K562 (cell line): Measurements from ENCODE around the gene NIPAL4. TPM values are rescaled to one million over a fixed set of nuclear protein-coding genes. Genes with fewer than 3 reads are reported as not detected.
A peak's percentile ranks its signal among the peaks of the same experiment; 100 is the strongest.

Experiments used
- ATAC-seq: fragments of 200-7000 bp; cut with Tn5 transposase; 3 replicates; pipeline ENCODE4 v1.9.1; 2020; ENCODE audit warnings: moderate library complexity
- BruUV-seq: library from RNA; stranded (reverse); fragments of 400-500 nt; replicated peaks from 2 replicates; lab custom pipeline; 2021; lab: Mats Ljungman, UMichigan
- CTCF ChIA-PET: fragments of 300-600 bp; formaldehyde crosslinking; extraction: SDS; loops from one replicate; lab custom pipeline; 2021; ENCODE audit warnings: low intra/inter-chr PET ratio; lab: Yijun Ruan, JAX
- POLR2A ChIA-PET: fragments of 300-600, 350-650 bp; sonication (Branson Sonifier 250); formaldehyde crosslinking; extraction: SDS; loops from one replicate; lab custom pipeline; 2021; ENCODE audit warnings: antibody characterized with exemption, inconsistent platforms; lab: Yijun Ruan, JAX
- DNase-seq, 4 experiments: peaks; one replicate each; pipeline versions ENCODE4 v3.0.0 to v3.0.0-alpha.2; 2011 to 2018; ENCODE audit warnings: low spot score in 3 of 4, mixed read lengths in 3 of 4; ENCODE audit errors: extremely low read depth in 1 of 4
- FAIRE-seq: peaks from 2 replicates; lab custom pipeline; 2011; peaks lifted over from hg19 to GRCh38; lab: Jason Lieb, UNC
- H2AFZ ChIP-seq: 2 replicates; pipeline ENCODE4 v1.6.0; 2011; ENCODE audit warnings: low read depth, low read length, control low read depth, inconsistent platforms
- H3K27ac ChIP-seq: fragments of 200-600 bp; 3 replicates; pipeline ENCODE4 v1.8.0; 2011; ENCODE audit warnings: low read depth, mild to moderate bottlenecking, control low read depth, inconsistent platforms, low read length, moderate library complexity, mixed read lengths; ENCODE audit errors: extremely low read depth
- H3K27me3 ChIP-seq, 2 experiments: fragments of 300-600 bp in 1 of 2; 2 replicates in 1 of 2; 3 replicates in 1 of 2; pipeline versions ENCODE4 v1.6.0 to v1.8.0; 2011; ENCODE audit warnings: inconsistent platforms in 2 of 2, low read length in 2 of 2, mild to moderate bottlenecking in 1 of 2, mixed read lengths in 1 of 2, moderate library complexity in 1 of 2; ENCODE audit not compliant: control insufficient read depth in 2 of 2, insufficient read depth in 2 of 2
- H3K36me3 ChIP-seq: fragments of 300-600 bp; 3 replicates; pipeline ENCODE4 v1.8.0; 2011; ENCODE audit warnings: mild to moderate bottlenecking, low read length, inconsistent platforms; ENCODE audit not compliant: control insufficient read depth, insufficient read depth
- H3K4me1 ChIP-seq, 2 experiments: fragments of 200-600 bp in 1 of 2; replicated peaks in 1 of 2; 2 replicates in 1 of 2; 3 replicates in 1 of 2; pipeline versions ENCODE4 v1.5.1 to v1.8.0; 2011; ENCODE audit warnings: inconsistent platforms in 2 of 2, low read length in 2 of 2, mild to moderate bottlenecking in 1 of 2, mixed read lengths in 1 of 2, moderate library complexity in 1 of 2; ENCODE audit not compliant: control insufficient read depth in 2 of 2, insufficient read depth in 2 of 2
- H3K4me2 ChIP-seq: 2 replicates; pipeline ENCODE4 v1.6.1; 2011; ENCODE audit warnings: low read length, control low read depth, inconsistent platforms, mixed read lengths; ENCODE audit not compliant: insufficient read depth
- H3K4me3 ChIP-seq: fragments of 200-600 bp; sonication (generic), shearing (Covaris generic); 2 replicates; pipeline ENCODE4 v1.5.1; 2016; ENCODE audit warnings: control low read depth, inconsistent platforms
- H3K79me2 ChIP-seq: fragments of 200-600 bp; 3 replicates; pipeline ENCODE4 v1.8.0; 2011; ENCODE audit warnings: low read length, inconsistent platforms; ENCODE audit not compliant: control insufficient read depth, insufficient read depth
- H3K9ac ChIP-seq, 2 experiments: 2 replicates each; pipeline versions ENCODE4 v1.6.0 to v1.6.1; 2011; ENCODE audit warnings: low read depth in 2 of 2, low read length in 2 of 2, control low read depth in 1 of 2, inconsistent platforms in 1 of 2, mild to moderate bottlenecking in 1 of 2, mixed read lengths in 1 of 2; ENCODE audit not compliant: insufficient read depth in 1 of 2
- H3K9me1 ChIP-seq: one replicate; pipeline ENCODE4 v1.6.0; 2011; ENCODE audit warnings: inconsistent platforms, mild to moderate bottlenecking, low read length, moderate library complexity; ENCODE audit not compliant: control insufficient read depth, insufficient read depth
- H3K9me3 ChIP-seq: replicated peaks from 2 replicates; pipeline ENCODE4 v1.5.1; 2011; ENCODE audit warnings: low read depth, low read length, inconsistent platforms; ENCODE audit not compliant: control insufficient read depth, insufficient read depth
- H4K20me1 ChIP-seq: replicated peaks from 2 replicates; pipeline ENCODE4 v1.6.1; 2011; ENCODE audit warnings: low read length, inconsistent platforms, mixed read lengths; ENCODE audit not compliant: control insufficient read depth, insufficient read depth
- ATF1 ChIP-seq, 2 experiments: fragments of 450-650 bp in 1 of 2; IDR thresholded peaks; 2 replicates each; pipeline ENCODE4 v1.6.1; 2016; ENCODE audit warnings: missing compliant biosample characterization in 1 of 2, missing genetic modification characterization in 1 of 2
- EWSR1 ChIP-seq: fragments of 450-650 bp; IDR thresholded peaks from 2 replicates; pipeline ENCODE4 v1.6.1; 2018; ENCODE audit warnings: borderline replicate concordance, mild to moderate bottlenecking, low read depth, moderate library complexity; ENCODE audit not compliant: partially characterized antibody
- HDAC2 ChIP-seq: fragments of 450-650 bp; IDR thresholded peaks from 2 replicates; pipeline ENCODE4 v1.6.1; 2016; ENCODE audit warnings: mild to moderate bottlenecking
- KDM1A ChIP-seq, 2 experiments: fragments of 450-650 bp; IDR thresholded peaks; 2 replicates each; pipeline ENCODE4 v1.6.1; 2016; ENCODE audit warnings: mild to moderate bottlenecking in 2 of 2
- KLF13 ChIP-seq: fragments of 450-650 bp; IDR thresholded peaks from 2 replicates; pipeline ENCODE4 v1.6.1; 2016; ENCODE audit warnings: missing genetic modification characterization, low read depth, mild to moderate bottlenecking, missing compliant biosample characterization, moderate library complexity, borderline replicate concordance
- NR2C2 ChIP-seq, 2 experiments: fragments of 200-800 bp in 1 of 2; sonication (Bioruptor generic) in 1 of 2; sonication (generic) in 1 of 2; formaldehyde crosslinking in 1 of 2; IDR thresholded peaks; 2 replicates each; pipeline versions ENCODE4 v1.6.1 to v1.8.0; 2016 to 2022; ENCODE audit warnings: mild to moderate bottlenecking in 1 of 2, missing compliant biosample characterization in 1 of 2, missing genetic modification characterization in 1 of 2, missing genetic modification reagents in 1 of 2
- RBM25 ChIP-seq: fragments of 200-400 bp; formaldehyde crosslinking; IDR thresholded peaks from 2 replicates; pipeline ENCODE4 v1.6.1; 2018; ENCODE audit warnings: low read length, low read depth, moderate library complexity; ENCODE audit not compliant: severe bottlenecking
- ZFP30 ChIP-seq: fragments of 250-450 bp; sonication (Bioruptor Pico); IDR thresholded peaks from 2 replicates; pipeline ENCODE4 v1.8.0; 2022; ENCODE audit warnings: moderate library complexity, mild to moderate bottlenecking, inconsistent platforms, borderline replicate concordance
- ZNF316 ChIP-seq: fragments of 450-650 bp; IDR thresholded peaks from 2 replicates; pipeline ENCODE4 v1.6.1; 2016
- ZNF444 ChIP-seq: fragments of 250-450 bp; sonication (Bioruptor Pico); IDR thresholded peaks from 2 replicates; pipeline ENCODE4 v1.4.0; 2020; ENCODE audit warnings: mild to moderate bottlenecking, moderate library complexity
- ZNF511 ChIP-seq: sonication (generic); formaldehyde crosslinking; IDR thresholded peaks from 2 replicates; pipeline ENCODE4 v1.8.0; 2022; ENCODE audit warnings: mild to moderate bottlenecking, missing genetic modification reagents
- WGBS: fragments of 100-300 bp; shearing (Covaris generic); methylation state at CpG from one replicate; pipeline ENCODE4 v1.1.6; 2016; ENCODE audit warnings: low coverage, mixed read lengths; ENCODE audit not compliant: insufficient coverage; ENCODE audit errors: missing lambda C conversion rate; 5-methylcytosine and 5-hydroxymethylcytosine counted together
- in situ Hi-C: fragments of 300-500 bp; cut with MboI; formaldehyde crosslinking; loops from 4 replicates; pipeline ENCODE4 v1.15.0; 2018; ENCODE audit warnings: inconsistent platforms, mixed read lengths
- intact Hi-C: fragments of 100-400 bp; cut with micrococcal nuclease; formaldehyde crosslinking; loops from 2 replicates; pipeline ENCODE4 v1.14.2; 2022
- polyA plus RNA-seq, 8 experiments: library from polyadenylated mRNA; depleted of rRNA in 4 of 8; stranded (reverse) in 5 of 8; unstranded in 3 of 8; fragments of >200 nt; fragmentation: Nextera tagmentation in 2 of 8; fragmentation: Illumina TruSeq in 1 of 8; extraction: Ambion mirVana in 2 of 8; extraction: Trizol in 1 of 8; gene quantifications; 2 replicates each; pipeline versions ENCODE4 v1.2.1 to v1.2.3, GENCODE V29; 2011 to 2014; ENCODE audit warnings: inconsistent platforms in 1 of 8, missing spikeins in 1 of 8
- total RNA-seq, 7 experiments: library from RNA; depleted of rRNA in 6 of 7; stranded (reverse); fragments of >200 nt in 6 of 7; fragmentation: Illumina TruSeq in 2 of 7; extraction: Trizol in 2 of 7; gene quantifications; 2 replicates each; pipeline versions ENCODE4 v1.2.1 to v1.2.3, GENCODE V29; 2011 to 2021; ENCODE audit warnings: low replicate concordance in 1 of 7
- TF ChIP-seq, protein P1 (sequence below): fragments of 250-450 bp; sonication (Bioruptor Pico); IDR thresholded peaks from 2 replicates; pipeline ENCODE4 v1.9.0; 2021; ENCODE audit warnings: mild to moderate bottlenecking, inconsistent platforms
- TF ChIP-seq, protein P2 (sequence below), 3 experiments: fragments of 200-800 bp in 1 of 3; fragments of 250-450 bp in 1 of 3; fragments of 450-650 bp in 1 of 3; sonication (Bioruptor Pico) in 1 of 3; sonication (Bioruptor generic) in 1 of 3; formaldehyde crosslinking in 1 of 3; IDR thresholded peaks; 2 replicates each; pipeline versions ENCODE4 v1.6.1 to v1.8.0; 2016 to 2022; ENCODE audit warnings: mild to moderate bottlenecking in 2 of 3, missing genetic modification characterization in 2 of 3, missing compliant biosample characterization in 1 of 3, moderate library complexity in 1 of 3
- TF ChIP-seq, protein P3 (sequence below), 2 experiments: fragments of 250-450 bp in 1 of 2; fragments of 450-650 bp in 1 of 2; sonication (Bioruptor Pico) in 1 of 2; IDR thresholded peaks; 2 replicates each; pipeline versions ENCODE4 v1.6.1 to v1.8.0; 2016 to 2021; ENCODE audit warnings: mild to moderate bottlenecking in 2 of 2, moderate library complexity in 2 of 2, missing compliant biosample characterization in 1 of 2, missing genetic modification characterization in 1 of 2

NIPAL4 gene
- total and polyA plus RNA-seq, 9 of the 15 experiments (the other 6 are each of a cell fraction or from before 2014, with no cell fraction given): not detected

DNA sequence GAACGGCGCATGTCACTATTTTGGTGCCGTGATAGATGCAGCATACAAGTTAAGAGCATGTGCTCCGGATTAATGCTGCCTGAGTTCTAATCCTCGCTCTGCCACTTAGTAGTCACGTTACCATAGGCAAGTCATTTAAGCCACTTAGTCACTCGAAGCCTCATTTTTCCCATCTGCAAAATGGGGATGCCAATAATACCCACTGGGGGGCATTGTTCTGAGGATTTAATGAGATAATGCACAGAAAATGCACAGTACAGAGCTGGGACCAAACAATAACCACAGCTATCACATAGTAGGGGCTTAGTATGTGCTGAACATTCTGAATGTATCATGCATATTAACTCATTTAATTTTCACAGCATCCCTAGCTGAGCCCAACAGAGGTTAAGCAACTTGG is 9.1 kb downstream of the NIPAL4 start:
- no peaks in the 10 kb centered on the region for H3K79me2 ChIP-seq
- in situ Hi-C loops (no loop called here), intact Hi-C loops (no loop called here)
- CTCF ChIA-PET: interaction anchor here (0.9 kb wide), 1 partner anchor 275 kb away, joined by 3 read pairs; no protein-coding TSS in a partner anchor
- peak in 1 of 4 experiments; percentile 18 for DNase-seq
- POLR2A ChIA-PET: no interaction called here
- H3K9ac ChIP-seq: no peak overlapping the region
- no peak overlapping the region for H3K27ac ChIP-seq
- H3K9me1 ChIP-seq: no peaks in the 10 kb centered on the region
- ATAC-seq: no peak
- 0 out of 5 replicates have a peak, but pooled peaks cover 0 to 6% of the 10 kb centered on the region in 2 experiments for H3K27me3 ChIP-seq
- H3K36me3 ChIP-seq: no peaks in the 10 kb centered on the region
- BruUV-seq: no TSS peak
- 20% methylated on average over 7 of the region's 7 CpGs for WGBS
- H3K4me2 ChIP-seq: no peak overlapping the region
- H3K4me3 ChIP-seq: no peak overlapping the region
- H3K4me1 ChIP-seq: peaks cover 0 to 5% of the 10 kb centered on the region in 2 experiments; a peak in 2 of 5 replicates
- FAIRE-seq: no peak
- H3K9me3 ChIP-seq: no peaks in the 10 kb centered on the region
- H4K20me1 ChIP-seq: no peaks in the 10 kb centered on the region
- H2AFZ ChIP-seq: no peak overlapping the region
- TF ChIP-seq ATF1 (CRISPR knock-in tag; IDR thresholded peaks at IDR 0.05) (no peak), ATF1 (tag; IDR thresholded peaks at IDR 0.05) (no peak), NR2C2 (CRISPR knock-in tag; IDR thresholded peaks at IDR 0.05) (no peak), NR2C2 (tag; IDR thresholded peaks at IDR 0.05) (no peak), ZNF316 (no peak), ZFP30 (no peak), ZNF444 (CRISPR knock-in tag) (no peak), KLF13 (no peak), KDM1A (IDR thresholded peaks at IDR 0.05) (peak in 1 of 2 experiments; percentile 58; a peak in 2 of 4 replicates), HDAC2 (peak; percentile 24; the same call in 1 of the 2 replicates), RBM25 (peak; percentile 76), EWSR1 (no peak), ZNF511 (no peak)
- TF ChIP-seq, protein P1, sequence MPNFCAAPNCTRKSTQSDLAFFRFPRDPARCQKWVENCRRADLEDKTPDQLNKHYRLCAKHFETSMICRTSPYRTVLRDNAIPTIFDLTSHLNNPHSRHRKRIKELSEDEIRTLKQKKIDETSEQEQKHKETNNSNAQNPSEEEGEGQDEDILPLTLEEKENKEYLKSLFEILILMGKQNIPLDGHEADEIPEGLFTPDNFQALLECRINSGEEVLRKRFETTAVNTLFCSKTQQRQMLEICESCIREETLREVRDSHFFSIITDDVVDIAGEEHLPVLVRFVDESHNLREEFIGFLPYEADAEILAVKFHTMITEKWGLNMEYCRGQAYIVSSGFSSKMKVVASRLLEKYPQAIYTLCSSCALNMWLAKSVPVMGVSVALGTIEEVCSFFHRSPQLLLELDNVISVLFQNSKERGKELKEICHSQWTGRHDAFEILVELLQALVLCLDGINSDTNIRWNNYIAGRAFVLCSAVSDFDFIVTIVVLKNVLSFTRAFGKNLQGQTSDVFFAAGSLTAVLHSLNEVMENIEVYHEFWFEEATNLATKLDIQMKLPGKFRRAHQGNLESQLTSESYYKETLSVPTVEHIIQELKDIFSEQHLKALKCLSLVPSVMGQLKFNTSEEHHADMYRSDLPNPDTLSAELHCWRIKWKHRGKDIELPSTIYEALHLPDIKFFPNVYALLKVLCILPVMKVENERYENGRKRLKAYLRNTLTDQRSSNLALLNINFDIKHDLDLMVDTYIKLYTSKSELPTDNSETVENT (CRISPR knock-in tag): no peak
- TF ChIP-seq, protein P2, sequence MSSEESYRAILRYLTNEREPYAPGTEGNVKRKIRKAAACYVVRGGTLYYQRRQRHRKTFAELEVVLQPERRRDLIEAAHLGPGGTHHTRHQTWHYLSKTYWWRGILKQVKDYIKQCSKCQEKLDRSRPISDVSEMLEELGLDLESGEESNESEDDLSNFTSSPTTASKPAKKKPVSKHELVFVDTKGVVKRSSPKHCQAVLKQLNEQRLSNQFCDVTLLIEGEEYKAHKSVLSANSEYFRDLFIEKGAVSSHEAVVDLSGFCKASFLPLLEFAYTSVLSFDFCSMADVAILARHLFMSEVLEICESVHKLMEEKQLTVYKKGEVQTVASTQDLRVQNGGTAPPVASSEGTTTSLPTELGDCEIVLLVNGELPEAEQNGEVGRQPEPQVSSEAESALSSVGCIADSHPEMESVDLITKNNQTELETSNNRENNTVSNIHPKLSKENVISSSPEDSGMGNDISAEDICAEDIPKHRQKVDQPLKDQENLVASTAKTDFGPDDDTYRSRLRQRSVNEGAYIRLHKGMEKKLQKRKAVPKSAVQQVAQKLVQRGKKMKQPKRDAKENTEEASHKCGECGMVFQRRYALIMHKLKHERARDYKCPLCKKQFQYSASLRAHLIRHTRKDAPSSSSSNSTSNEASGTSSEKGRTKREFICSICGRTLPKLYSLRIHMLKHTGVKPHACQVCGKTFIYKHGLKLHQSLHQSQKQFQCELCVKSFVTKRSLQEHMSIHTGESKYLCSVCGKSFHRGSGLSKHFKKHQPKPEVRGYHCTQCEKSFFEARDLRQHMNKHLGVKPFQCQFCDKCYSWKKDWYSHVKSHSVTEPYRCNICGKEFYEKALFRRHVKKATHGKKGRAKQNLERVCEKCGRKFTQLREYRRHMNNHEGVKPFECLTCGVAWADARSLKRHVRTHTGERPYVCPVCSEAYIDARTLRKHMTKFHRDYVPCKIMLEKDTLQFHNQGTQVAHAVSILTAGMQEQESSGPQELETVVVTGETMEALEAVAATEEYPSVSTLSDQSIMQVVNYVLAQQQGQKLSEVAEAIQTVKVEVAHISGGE (CRISPR knock-in tag; IDR thresholded peaks at IDR 0.05): no peak
- TF ChIP-seq, protein P3, sequence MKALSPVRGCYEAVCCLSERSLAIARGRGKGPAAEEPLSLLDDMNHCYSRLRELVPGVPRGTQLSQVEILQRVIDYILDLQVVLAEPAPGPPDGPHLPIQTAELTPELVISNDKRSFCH (CRISPR knock-in tag; IDR thresholded peaks at IDR 0.05): no peak
- TF ChIP-seq, protein P3 (tag; IDR thresholded peaks at IDR 0.05): no peak
